NCI-H774 (cell line): ENCODE results near the gene EGFLAM.

Source experiments
- DNase-seq: peaks from one replicate; lab custom pipeline; 2025; lab: John Stamatoyannopoulos, UW

EGFLAM gene

GRCh38 chr5:38448568-38449350 lies 190.4 kb downstream of the EGFLAM start:
- no peak for DNase-seq

GRCh38 chr5:38450627-38451026 lies 192.3 kb downstream of the EGFLAM start:
- no peak for DNase-seq

- DNase-seq: no peak
Measured at GRCh38 chr5:38451074-38451725, 192.8 kb downstream of the EGFLAM start.

GRCh38 chr5:38452201-38452600 lies 193.8 kb downstream of the EGFLAM start:
- DNase-seq: no peak

GRCh38 chr5:38453506-38453905 lies 195.1 kb downstream of the EGFLAM start:
- no peak for DNase-seq

GRCh38 chr5:38453921-38454320 lies 195.6 kb downstream of the EGFLAM start:
- DNase-seq: no peak

- DNase-seq: no peak
Measured at GRCh38 chr5:38455796-38456330, 197.5 kb downstream of the EGFLAM start.

- no peak for DNase-seq
Measured at GRCh38 chr5:38456657-38457399, 198.5 kb downstream of the EGFLAM start.

GRCh38 chr5:38458174-38458573 lies 199.8 kb downstream of the EGFLAM start:
- DNase-seq: no peak

- DNase-seq: no peak
Measured at GRCh38 chr5:38462976-38463633, 204.7 kb downstream of the EGFLAM start.

GRCh38 chr5:38463634-38464521 lies 205.5 kb downstream of the EGFLAM start:
- no peak for DNase-seq

- DNase-seq: no peak
Measured at GRCh38 chr5:38465061-38465460, 206.7 kb downstream of the EGFLAM start.

- DNase-seq: no peak
Measured at GRCh38 chr5:38465702-38466423, 207.5 kb downstream of the EGFLAM start.

GRCh38 chr5:38466424-38467189 lies 208.2 kb downstream of the EGFLAM start:
- no peak for DNase-seq

GRCh38 chr5:38467353-38468040 lies 209.1 kb downstream of the EGFLAM start:
- no peak for DNase-seq

GRCh38 chr5:38468202-38468673 lies 209.9 kb downstream of the EGFLAM start:
- no peak for DNase-seq

GRCh38 chr5:38468978-38469706 lies 210.8 kb downstream of the EGFLAM start:
- no peak for DNase-seq

- DNase-seq: no peak
Measured at GRCh38 chr5:38469707-38470267, 211.4 kb downstream of the EGFLAM start.
